AG08395 (cell line): Measurements from ENCODE around the gene TOPORS.
"Not testable (repeated sequence)": the region's sequence is repeated elsewhere in the genome, so short reads cannot be mapped to it uniquely, and the experiment has no call there.

ENCODE experiments used
- DNase-seq: peaks from one replicate; pipeline ENCODE4 v3.0.0; 2012; ENCODE audit warnings: mixed read lengths, low spot score

The TOPORS gene

DNA sequence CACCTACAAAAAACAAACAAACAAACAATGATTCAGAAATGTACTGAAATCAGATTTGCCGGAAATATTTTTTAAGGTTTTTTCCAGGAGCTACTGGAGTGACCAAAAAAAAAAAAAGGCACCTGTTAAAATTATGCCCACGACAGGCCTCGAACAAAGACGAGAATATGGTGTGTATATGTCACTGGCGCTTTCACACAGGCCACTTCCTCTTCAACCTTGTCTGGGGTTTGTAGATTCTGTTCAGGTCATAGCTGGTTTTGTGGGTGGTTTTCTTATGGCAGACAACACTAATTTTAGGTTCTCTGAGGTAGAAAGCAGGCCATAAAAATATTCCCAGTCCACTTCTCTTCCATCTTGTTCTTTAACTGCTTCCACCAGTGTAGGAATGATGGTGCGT is 13.6 kb upstream of the TOPORS start:
- DNase-seq = no peak

DNA sequence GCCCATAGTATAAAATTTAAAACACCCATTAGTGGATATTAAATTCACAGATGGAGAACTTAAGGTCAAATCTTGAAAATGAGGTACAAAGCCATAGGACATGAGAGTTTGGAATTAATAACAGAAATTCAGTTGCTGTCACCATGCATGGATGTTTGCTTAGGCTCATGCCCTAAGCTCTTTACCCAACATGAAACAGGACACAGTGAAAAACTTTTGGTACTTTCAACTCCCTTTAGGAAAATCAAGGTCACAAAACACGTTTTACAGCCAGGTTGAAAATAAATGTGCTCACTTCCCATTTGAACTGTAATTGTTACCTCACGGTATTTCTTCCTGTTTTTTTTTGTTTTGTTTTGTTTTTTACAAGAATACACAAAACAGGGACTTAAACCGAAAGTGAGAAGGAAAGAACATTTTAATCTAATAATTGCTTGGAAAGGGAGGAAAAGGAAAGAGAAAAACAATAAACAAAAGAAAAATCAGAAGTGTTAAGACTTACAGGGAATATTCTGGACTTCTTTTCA is 6.1 kb upstream of the TOPORS start:
- no peak for DNase-seq

DNA sequence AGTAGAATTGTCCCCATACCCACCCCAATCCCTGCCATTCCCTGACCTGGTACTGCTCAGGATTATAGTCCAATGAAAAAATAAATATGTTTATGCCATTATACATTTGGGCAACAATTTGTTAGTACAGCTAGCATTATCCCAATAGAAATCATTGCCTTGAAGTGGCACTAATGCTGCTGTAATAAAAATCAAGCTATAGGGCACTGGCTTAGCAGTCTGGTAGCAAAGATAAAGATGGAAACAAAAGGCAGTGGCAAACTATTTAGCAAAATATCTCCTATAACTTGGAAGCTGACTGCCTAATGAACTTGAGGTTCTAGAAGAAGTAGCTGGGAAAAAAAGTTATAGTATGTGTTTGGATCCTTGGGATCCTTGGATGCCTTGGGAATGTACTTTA is 2.2 kb upstream of the TOPORS start:
- no peak for DNase-seq

DNA sequence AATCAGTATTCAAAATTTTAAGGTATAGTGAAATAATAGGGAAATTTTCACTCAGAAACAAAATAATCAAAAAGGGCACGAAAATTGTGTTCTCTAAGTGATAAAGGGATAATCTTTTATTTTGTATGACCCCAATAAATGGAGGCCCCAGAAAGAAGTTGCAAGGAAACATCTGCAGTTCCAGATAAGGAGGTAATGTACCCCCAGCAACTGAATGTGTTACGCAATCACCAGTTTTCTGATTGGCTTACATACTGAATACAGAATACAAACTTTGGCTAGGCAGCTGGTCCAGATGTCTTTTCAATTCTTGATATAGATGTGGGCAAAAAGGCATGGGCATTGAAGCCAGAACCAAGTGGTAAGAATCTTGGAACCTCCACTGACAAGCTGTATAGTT is 1.7 kb upstream of the TOPORS start:
- DNase-seq = no peak

DNA sequence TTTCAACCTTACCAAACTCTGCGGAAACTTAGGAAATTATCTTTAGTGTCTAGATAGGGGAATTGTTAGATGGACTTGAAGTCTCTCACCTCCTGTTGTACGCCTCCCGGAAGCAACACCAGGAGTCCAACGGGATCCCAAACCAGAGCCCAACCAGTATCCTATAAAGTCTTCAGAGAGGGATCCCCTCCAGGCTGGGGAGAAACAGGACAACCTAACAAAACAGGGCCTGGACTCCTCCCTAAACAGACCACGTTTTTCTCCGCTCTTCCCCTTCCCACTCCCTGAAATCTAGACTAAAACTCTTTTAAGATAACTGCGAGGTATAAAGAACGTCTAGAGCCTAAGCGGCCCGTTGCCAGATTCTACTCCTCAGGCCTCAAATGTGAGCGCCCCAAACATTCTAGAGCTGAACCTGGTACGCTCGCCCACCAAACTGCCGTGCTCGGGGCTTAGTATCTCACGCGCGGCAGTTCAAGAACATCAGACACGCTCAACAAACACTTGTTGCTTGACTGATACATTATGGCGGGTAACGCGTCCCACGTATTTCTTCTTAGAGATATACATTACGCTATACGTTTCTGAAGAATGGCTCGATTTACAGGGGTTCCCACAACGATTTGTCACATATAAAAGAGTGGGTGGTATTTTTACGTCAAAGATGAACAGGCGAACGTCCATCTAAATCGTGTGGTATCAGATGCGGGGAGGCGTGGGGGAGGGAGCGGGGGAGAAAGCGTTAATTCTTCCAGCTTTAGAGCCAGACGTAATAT is 922 bp downstream of the TOPORS start:
- peak; percentile 10 for DNase-seq

DNA sequence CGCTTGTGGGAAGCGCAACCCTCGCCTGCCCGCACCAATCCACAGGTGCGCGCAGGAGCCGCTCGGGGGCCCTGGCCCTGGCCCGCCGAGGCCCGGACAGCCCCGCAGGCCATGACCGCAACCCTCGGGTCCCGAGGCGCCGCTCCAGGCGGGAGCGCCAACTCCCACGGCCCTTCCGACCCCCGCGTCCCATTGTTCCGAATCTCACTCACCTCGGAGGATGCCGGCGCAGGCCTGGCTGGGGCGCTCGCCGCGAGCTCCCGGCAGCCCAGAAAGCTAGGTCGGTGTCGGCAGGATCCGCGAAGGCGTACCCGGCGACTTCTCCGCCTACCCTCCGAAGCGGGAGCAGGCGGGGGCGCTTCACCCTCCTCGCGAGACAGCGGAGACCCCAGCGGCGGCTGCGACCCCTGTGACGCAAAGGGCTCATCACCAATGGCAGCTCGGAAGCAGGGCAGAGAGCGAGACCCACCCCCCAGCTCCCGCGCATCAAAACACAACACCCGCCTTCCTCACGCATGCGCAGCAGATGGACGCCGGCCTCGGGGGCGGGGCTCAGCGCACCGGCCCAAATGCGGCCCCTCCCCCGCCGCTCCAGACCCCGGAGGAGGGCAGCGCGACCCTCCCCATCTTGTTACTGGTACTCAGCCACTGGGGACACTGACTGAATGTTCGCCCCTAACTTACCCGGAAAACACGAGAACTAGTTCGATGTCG is 1.7 kb downstream of the TOPORS start:
- peak; percentile 98 for DNase-seq

DNA sequence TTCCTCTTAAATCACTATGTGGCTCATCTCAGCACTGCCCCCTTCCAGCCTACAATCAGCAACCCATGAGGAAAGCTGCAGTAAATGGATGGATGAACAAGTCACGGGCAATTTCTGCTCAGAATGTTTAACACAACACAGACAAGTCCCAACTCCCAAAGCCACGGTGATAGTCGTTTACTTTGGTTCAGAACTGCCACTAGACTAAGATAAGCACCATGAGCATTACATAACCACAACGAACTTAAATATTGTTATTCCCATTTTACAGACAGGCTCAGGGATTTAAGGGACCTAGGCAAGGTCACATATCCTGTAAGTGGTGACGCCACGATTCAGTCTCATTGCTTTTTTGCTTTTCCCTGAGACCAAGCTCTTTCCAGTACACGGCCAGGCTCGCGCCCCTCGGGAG is 2.2 kb downstream of the TOPORS start:
- DNase-seq = peak; percentile 13

DNA sequence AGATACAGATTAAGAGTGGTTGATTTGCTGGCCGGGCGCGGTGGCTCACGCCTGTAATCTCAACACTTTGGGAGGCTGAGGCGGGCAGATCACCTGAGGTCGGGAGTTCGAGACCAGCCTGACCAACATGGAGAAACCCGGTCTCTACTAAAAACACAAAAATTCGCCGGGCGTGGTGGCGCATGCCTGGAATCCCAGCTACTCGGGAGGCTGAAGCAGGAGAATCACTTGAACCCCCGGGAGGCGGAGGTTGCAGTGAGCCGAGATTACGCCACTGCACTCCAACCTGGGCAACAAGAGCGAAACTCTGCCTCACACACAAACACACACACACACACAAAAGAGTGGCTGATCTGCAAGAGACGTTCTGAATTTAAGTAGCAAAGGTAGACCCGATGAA is 4.2 kb downstream of the TOPORS start:
- not testable (repeated sequence) for DNase-seq

DNA sequence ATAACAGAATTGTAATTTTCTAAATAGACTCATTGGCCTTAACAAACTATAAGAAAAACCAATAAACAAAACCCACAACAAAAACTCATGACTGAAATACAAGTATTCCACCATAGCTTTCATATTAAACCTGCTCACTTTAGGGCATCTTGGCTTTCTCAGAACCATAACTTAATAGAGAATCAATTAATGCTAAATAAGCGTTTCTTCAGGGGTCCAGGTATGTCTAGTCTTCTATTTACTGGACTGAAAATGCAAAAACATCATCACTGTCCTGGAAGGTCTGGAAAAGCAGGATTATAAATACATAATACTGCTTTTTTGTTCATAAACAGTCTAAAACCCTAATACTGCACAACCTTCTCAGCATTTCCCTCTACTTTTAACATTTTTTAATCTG is 6.5 kb downstream of the TOPORS start:
- DNase-seq = no peak

DNA sequence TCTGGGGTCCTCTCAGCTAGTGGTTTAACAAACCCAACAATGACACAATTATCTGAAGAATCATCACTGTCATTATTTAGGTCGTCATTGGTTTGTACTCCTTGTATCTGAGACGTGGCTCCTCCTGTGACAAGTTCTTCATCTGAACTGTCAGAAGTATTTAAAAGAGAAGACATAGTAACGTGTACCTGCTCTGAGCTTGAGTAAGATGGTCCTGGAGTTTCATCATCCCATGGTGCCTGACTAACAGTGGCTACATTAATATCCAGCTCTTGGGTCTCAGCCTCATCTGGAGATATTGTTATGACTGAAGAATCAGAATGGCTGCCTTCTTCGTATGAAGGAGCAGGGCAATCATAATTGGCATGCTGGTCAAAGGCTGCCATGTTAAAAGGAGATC is 9.3 kb downstream of the TOPORS start:
- no peak for DNase-seq

DNA sequence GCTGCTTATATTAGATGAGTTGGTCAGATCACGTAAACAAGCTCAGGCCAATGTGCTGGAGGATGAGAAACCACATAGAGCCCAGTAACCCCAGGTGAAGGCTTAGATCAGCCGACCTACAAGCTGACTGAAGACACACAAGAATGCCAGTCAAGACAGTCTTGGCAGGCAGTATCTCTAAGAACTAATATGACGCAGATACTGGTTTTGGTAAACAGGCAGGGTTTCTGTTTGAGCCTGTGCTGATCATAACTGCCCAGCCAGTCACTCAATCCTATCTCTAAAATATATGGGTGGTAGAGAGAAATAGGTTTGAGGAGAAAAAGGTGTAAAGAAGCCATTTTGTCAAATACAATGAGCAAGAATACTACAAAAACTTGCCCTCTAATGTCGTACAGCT is 18.6 kb downstream of the TOPORS start:
- DNase-seq = no peak

DNA sequence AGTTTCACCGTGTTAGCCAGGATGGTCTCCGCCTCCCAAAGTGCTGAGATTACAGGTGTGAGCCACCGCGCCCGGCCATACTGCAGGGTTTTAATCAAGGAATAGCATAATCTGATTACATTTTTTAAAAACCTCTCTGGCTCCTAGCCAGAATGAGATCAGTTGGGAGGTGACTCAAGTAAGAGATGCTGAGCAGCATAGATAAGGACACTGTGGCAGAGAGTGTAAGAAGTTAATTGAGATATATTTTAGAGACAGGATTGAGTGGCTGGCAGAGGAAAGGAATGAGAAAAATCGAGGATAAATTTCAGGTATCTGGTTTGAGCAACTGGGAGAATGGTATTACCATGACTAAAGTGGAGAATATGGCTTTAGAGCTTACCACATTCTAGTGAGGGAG is 19.1 kb downstream of the TOPORS start:
- no peak for DNase-seq

DNA sequence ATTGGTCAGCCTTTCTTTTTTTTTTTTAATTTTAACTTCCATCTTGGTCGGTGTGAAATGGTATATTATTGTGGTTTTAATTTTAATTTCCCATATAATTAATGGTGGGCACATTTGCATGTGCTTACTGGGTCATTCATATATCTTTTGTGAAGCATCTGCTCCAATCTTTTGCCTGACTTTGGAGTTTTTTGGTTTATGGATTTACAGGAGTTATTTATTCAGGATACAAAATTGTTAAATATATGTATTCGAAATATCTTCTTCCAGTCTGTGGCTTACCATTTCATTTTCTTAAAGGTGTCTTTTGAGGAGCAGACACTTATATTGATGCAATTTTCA is 25.7 kb downstream of the TOPORS start:
- DNase-seq = no peak

DNA sequence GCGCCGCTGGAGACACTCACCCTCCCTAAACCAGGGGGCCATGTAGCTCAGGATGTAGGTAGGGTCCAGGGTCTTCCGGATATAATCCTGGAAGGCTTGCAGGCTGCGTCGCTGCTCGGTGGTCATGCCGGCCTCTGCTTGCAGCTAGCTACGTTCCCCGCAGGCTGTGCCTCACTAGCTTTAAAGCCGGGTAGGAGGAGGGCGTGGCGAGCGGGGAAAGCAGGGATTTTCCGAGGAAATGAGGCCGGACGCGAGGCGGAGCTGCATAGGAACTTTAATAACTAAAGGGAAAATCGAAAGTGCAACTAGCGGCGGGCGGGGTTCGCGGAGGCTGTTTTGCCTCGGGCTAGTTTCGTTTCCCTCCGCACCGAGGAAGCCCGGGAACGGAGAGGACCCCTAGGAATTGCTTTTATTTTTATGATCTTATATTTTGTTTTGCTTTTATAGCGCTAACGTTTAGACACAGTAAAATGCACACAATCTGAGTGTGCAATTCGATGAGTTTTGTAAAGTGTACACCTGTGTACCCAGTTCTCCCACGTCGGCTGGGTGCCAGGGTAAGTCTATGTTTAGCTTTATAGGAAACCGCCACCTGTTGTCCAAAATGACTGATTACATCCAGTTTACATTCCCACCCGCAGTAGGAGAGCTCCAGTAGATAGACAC is 26.2 kb downstream of the TOPORS start, which contains the start of gene RIGI:
TSS of gene RIGI (minus strand) at position 156 of the 666 bp plus-strand sequence. CDS start at position 126, 30 bp downstream.
- DNase-seq = peak; percentile 86

DNA sequence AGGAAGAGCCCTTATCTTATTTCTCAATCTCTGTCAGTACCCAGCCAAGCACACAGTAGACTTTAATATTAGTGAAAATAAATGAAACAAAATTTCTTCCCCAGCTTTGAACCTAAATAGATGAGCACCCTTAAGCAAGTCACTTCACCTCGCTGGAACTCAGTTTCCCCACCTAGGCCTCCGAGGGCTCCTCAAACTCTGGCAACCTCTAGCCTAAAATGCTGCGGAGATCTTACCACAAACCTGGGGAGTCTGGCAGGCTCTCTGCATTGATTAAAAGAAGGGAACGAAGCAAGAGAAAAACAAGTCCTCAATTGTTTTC is 26.7 kb downstream of the TOPORS start:
- DNase-seq = no peak

DNA sequence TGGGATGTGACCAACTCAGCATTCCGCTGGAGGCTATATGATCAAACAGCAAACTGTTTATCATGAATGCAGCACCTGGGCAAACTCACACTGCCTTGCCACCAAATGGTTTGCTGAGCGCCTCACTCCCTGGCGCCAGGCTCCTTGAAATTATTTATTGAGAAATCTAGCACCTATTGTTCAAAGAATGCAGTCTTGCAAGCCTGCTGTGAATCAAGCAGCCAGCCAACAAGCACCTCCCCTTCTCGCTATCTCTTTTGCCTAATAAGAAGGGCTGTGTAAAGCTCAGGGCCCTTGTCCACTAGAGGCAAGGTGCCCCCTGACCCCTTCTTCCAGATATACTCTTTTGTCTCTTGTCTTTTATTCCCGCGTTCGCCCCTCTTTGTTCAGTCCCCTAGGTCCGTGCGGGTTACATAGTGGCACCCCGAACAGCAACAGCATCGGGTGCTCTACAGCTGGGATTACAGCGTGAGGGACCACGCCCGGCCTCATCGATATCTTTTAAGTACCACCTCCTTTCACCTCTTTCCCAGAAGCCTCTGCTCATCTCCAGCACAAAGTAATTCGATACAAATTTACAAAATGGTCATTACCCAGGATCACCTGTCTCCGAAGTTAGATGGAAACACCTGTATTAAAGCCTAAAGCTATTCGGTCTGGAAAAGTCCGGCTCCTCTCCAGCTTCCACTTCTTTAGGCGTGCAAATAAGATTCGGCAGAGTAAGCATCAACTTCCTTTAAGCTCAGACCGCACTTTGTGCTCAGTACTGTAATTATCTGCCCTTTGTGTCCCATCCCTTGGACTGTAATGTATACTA is 27.3 kb downstream of the TOPORS start:
- no peak for DNase-seq

DNA sequence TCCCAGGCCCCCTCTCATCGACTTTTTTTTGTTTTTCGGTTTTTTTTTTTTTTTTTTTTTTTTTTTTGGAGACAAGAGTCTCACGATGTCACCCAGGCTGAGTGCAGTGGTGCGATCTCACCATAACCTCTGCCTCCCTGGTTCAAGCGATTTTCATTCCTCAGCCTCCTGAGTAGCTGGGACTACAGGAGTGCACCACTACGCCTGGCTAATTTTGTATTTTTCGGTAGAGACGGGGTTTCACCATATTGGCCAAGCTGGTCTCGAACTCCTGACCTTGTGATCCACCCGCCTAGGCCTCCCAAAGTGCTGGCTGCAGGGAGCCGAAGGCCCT is 27.9 kb downstream of the TOPORS start:
- DNase-seq = not testable (repeated sequence)

DNA sequence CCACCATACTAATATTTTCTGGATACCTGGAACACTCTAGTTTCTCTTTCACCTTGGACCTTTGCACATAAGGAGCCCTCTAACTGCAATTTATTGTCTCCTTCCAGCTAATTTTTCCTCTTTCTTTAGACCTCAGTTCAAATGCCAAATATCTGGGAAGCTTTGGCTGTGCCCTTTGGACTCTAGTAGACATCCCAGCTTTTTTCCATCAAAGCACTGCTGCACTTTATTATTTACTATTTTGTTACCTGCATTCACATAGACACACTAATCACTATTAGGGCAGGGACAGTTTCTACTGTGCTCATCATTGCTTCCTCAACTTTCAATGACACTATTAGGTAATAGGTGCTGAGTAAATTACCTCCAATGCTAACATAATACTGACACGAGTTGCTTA is 28.5 kb downstream of the TOPORS start:
- DNase-seq = no peak

DNA sequence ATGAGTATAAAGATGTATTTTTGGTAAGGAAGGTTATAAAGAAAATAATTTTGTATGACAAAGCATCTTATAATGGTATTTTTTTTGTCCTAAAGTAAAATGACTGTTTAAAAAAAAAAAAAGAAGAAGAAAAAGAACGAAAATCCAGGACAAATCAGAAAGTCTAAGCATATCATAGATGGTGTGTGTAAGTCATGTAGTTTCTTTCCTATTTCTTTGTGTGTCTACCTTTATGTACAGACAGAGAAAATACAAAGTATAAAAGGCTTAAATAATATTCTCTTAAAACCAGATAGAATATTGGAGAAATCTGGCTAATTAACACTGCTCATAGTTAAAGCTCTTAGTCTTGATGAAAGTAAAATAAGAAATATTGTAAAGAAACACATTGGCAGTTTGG is 34.1 kb downstream of the TOPORS start:
- no peak for DNase-seq

DNA sequence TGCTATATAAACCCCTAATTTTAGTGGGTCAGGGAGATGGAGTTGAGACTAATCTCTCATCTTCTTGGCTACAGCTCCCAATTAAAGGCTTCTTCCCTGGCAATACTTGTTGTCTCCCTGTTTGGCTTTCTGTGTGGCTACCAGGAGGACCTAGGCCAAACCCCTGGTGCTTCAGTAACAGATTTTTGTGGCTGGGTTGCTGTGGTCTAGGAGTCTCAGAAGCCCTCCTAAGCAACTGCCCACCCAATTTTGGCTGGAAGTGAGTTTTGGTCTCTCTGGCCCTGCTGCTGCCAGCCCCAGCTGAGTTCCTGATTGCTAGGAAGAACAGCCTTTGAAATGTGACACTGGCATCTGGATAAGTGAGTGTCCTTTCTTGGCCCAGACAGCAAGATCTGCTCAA is 36.1 kb downstream of the TOPORS start:
- DNase-seq = no peak

DNA sequence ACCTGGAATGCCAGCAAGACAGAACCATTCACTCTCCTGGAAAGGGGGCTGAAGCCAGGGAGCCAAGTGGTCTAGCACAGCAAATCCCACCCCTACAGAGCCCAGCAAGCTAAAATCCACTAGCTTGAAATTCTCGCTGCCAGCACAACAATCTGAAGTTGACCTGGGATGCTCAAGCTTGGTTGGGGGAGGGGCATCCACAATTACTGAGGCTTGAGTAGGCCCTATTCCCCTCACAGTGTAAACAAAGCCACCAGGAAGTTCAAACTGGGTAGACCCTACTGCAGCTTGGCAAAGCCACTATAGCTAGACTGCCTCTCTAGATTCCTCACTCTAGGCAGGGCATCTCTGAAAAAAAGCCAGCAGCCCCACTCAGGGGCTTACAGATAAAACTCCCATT is 43.7 kb downstream of the TOPORS start:
- DNase-seq = no peak

DNA sequence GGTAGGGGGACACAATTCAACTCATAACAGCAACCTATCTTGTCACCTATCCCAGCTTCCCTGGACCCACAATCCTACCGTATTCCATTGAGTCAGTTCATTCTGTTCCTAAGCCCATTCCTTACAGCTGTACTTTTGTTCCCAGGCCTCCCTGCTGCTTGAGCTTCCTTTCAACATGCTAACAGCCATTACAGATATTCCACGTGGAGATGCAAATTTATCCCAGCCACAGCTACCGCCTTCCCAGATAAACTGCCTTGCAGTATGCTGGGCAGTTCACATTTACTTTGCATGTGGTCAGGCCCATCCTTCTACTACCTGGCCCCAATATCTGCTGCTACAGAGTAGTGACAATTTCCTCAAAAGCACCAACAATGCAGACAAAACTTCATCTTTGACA is 49.4 kb downstream of the TOPORS start:
- no peak for DNase-seq
